Ishikawa (cell line): ENCODE data around the gene RABGAP1L.

Source experiments
- CEBPB ChIP-seq: IDR thresholded peaks from 2 replicates; pipeline ENCODE4 v1.6.1; 2012
- CREB1 ChIP-seq: IDR thresholded peaks from 2 replicates; pipeline ENCODE4 v1.6.1; 2012; ENCODE audit warnings: low read depth
- EGR1 ChIP-seq: IDR thresholded peaks from 2 replicates; pipeline ENCODE4 v1.6.1; 2012
- EP300 ChIP-seq: IDR thresholded peaks from 2 replicates; pipeline ENCODE4 v1.6.1; 2012; ENCODE audit warnings: borderline replicate concordance
- FOXM1 ChIP-seq: IDR thresholded peaks from 2 replicates; pipeline ENCODE4 v1.6.1; 2012; ENCODE audit warnings: low read depth, borderline replicate concordance
- MAX ChIP-seq: IDR thresholded peaks from 2 replicates; pipeline ENCODE4 v1.6.1; 2012
- NFIC ChIP-seq: IDR thresholded peaks from 2 replicates; pipeline ENCODE4 v1.6.1; 2012
- RAD21 ChIP-seq: IDR thresholded peaks from 2 replicates; pipeline ENCODE4 v1.6.1; 2012; ENCODE audit warnings: low read depth
- REST ChIP-seq: IDR thresholded peaks from 2 replicates; pipeline ENCODE4 v1.6.1; 2012; ENCODE audit warnings: low read depth, mild to moderate bottlenecking
- TAF1 ChIP-seq: IDR thresholded peaks from 2 replicates; pipeline ENCODE4 v1.6.1; 2012; ENCODE audit warnings: low read depth, mild to moderate bottlenecking
- TCF12 ChIP-seq: IDR thresholded peaks from 2 replicates; pipeline ENCODE4 v1.6.1; 2012; ENCODE audit warnings: low read depth
- TEAD4 ChIP-seq: IDR thresholded peaks from 2 replicates; pipeline ENCODE4 v1.6.1; 2012
- USF1 ChIP-seq: IDR thresholded peaks from 2 replicates; pipeline ENCODE4 v1.6.1; 2012
- YY1 ChIP-seq: IDR thresholded peaks from 2 replicates; pipeline ENCODE4 v1.6.1; 2012; ENCODE audit warnings: low read depth
- ZBTB7A ChIP-seq: IDR thresholded peaks from 2 replicates; pipeline ENCODE4 v1.6.1; 2012; ENCODE audit warnings: low read depth

The RABGAP1L gene

GRCh38 chr1:174197547-174197946 is 38.2 kb downstream of the RABGAP1L start:
- no peak for TF ChIP-seq TCF12
- TF ChIP-seq CREB1 = no peak
- TF ChIP-seq REST = no peak
- no peak for TF ChIP-seq TAF1
- TF ChIP-seq CEBPB = no peak
- no peak for TF ChIP-seq RAD21
- no peak for TF ChIP-seq ZBTB7A
- TF ChIP-seq USF1 = no peak
- no peak for TF ChIP-seq YY1
- TF ChIP-seq EGR1 = no peak
- TF ChIP-seq EP300 = no peak
- no peak for TF ChIP-seq FOXM1

GRCh38 chr1:174198202-174198601 is 38.9 kb downstream of the RABGAP1L start:
- TF ChIP-seq ZBTB7A = no peak
- no peak for TF ChIP-seq FOXM1
- TF ChIP-seq EP300 = no peak
- no peak for TF ChIP-seq TEAD4
- TF ChIP-seq USF1 = no peak
- TF ChIP-seq EGR1 = no peak
- no peak for TF ChIP-seq RAD21
- no peak for TF ChIP-seq YY1

GRCh38 chr1:174200746-174201145 is 41.4 kb downstream of the RABGAP1L start:
- TF ChIP-seq TEAD4 (no peak), NFIC (no peak), TAF1 (no peak), CREB1 (no peak), EGR1 (no peak), USF1 (no peak)

- TF ChIP-seq USF1 (no peak), TAF1 (no peak), YY1 (no peak), NFIC (no peak), EGR1 (no peak), ZBTB7A (no peak), CEBPB (no peak), TEAD4 (no peak), MAX (no peak)
These were observed 45.5 kb downstream of the RABGAP1L start for GRCh38 chr1:174204697-174205308.

GRCh38 chr1:174206148-174206836 is 47.0 kb downstream of the RABGAP1L start:
- TF ChIP-seq USF1 (no peak), RAD21 (no peak)

- TF ChIP-seq TAF1 (no peak), EGR1 (no peak), CREB1 (no peak), MAX (no peak), RAD21 (no peak), ZBTB7A (no peak), YY1 (no peak), TEAD4 (no peak), REST (no peak), NFIC (no peak), EP300 (no peak), USF1 (no peak), FOXM1 (no peak)
These were observed 50.2 kb downstream of the RABGAP1L start for GRCh38 chr1:174209347-174210187.
